Activated CD8-positive, alpha-beta memory T cell treated with anti-CD3 and anti-CD28 coated beads, Interleukin-2, amount 50 U/mL, for 4 hours (primary cell): ENCODE data around the gene MRPL58.
"Not testable (repeated sequence)": the region's sequence is repeated elsewhere in the genome, so short reads cannot be mapped to it uniquely, and the experiment has no call there.

ENCODE experiments used
- DNase-seq: peaks from one replicate; pipeline ENCODE4 v3.0.0-alpha.2; 2020

Gene MRPL58

GRCh38 chr17:75019710-75020109, 7.2 kb downstream of the MRPL58 start:
- no peak for DNase-seq

GRCh38 chr17:75020331-75021110, 8.1 kb downstream of the MRPL58 start:
- no peak for DNase-seq

- DNase-seq, result no peak
Measured at GRCh38 chr17:75024686-75025397, 12.4 kb downstream of the MRPL58 start.

- DNase-seq, result not testable (repeated sequence)
Measured at GRCh38 chr17:75025398-75025734, 12.9 kb downstream of the MRPL58 start.

GRCh38 chr17:75026650-75027049, 14.2 kb downstream of the MRPL58 start:
- DNase-seq, result not testable (repeated sequence)

- DNase-seq, result no peak
Measured at GRCh38 chr17:75030161-75030560, 17.7 kb downstream of the MRPL58 start.

- peak; percentile 60 for DNase-seq
Measured at GRCh38 chr17:75031972-75032719, 19.7 kb downstream of the MRPL58 start.

- no peak for DNase-seq
Measured at GRCh38 chr17:75032720-75033280, 20.3 kb downstream of the MRPL58 start.

- peak; percentile 84 for DNase-seq
Measured at GRCh38 chr17:75033346-75034235, 21.1 kb downstream of the MRPL58 start.

- peak; percentile 80 for DNase-seq
Measured at GRCh38 chr17:75034236-75034908, 21.9 kb downstream of the MRPL58 start.

GRCh38 chr17:75036643-75037268, 24.3 kb downstream of the MRPL58 start:
- peak; percentile 85 for DNase-seq

- no peak for DNase-seq
Measured at GRCh38 chr17:75039238-75039637, 26.8 kb downstream of the MRPL58 start.

- no peak for DNase-seq
Measured at GRCh38 chr17:75041656-75042280, 29.3 kb downstream of the MRPL58 start.

- not testable (repeated sequence) for DNase-seq
Measured at GRCh38 chr17:75043789-75044188, 31.3 kb downstream of the MRPL58 start.

- DNase-seq, result no peak
Measured at GRCh38 chr17:75044716-75045115, 32.2 kb downstream of the MRPL58 start.

GRCh38 chr17:75045946-75046406, 33.5 kb downstream of the MRPL58 start:
- DNase-seq, result not testable (repeated sequence)

GRCh38 chr17:75046407-75047289, 34.2 kb downstream of the MRPL58 start, which contains the start of the genes ATP5PD and KCTD2:
Gene ATP5PD, minus strand, starts transcription at chr17:75046969. Its CDS starts 4,319 bp downstream, at chr17:75042650.
Gene KCTD2, plus strand, starts transcription at chr17:75047225. Its CDS starts 26 bp downstream, at chr17:75047251.
- peak; percentile 94 for DNase-seq

- peak; percentile 40 for DNase-seq
Measured at GRCh38 chr17:75047398-75048098, 35.1 kb downstream of the MRPL58 start.
